Tibial nerve (tissue), 3 donors: Measurements from ENCODE around the gene GPC6.
"Not testable (repeated sequence)": the region's sequence is repeated elsewhere in the genome, so short reads cannot be mapped to it uniquely, and the experiment has no call there.

Experiments
- CTCF ChIP-seq, 5 experiments: fragments of 200-600 bp in 3 of 5; fragments of 450-650 bp in 2 of 5; sonication (generic) in 3 of 5; IDR thresholded peaks; one replicate each; pipeline ENCODE4 v1.5.1; 2016 to 2019; ENCODE audit warnings: antibody characterized with exemption in 5 of 5, mild to moderate bottlenecking in 3 of 5, moderate library complexity in 2 of 5
- POLR2A ChIP-seq, 2 donors: fragments of 450-650 bp; IDR thresholded peaks; one replicate each; pipeline ENCODE4 v1.6.1; 2017; ENCODE audit warnings: antibody characterized with exemption in 2 of 2, mild to moderate bottlenecking in 2 of 2, moderate library complexity in 2 of 2

DNA sequence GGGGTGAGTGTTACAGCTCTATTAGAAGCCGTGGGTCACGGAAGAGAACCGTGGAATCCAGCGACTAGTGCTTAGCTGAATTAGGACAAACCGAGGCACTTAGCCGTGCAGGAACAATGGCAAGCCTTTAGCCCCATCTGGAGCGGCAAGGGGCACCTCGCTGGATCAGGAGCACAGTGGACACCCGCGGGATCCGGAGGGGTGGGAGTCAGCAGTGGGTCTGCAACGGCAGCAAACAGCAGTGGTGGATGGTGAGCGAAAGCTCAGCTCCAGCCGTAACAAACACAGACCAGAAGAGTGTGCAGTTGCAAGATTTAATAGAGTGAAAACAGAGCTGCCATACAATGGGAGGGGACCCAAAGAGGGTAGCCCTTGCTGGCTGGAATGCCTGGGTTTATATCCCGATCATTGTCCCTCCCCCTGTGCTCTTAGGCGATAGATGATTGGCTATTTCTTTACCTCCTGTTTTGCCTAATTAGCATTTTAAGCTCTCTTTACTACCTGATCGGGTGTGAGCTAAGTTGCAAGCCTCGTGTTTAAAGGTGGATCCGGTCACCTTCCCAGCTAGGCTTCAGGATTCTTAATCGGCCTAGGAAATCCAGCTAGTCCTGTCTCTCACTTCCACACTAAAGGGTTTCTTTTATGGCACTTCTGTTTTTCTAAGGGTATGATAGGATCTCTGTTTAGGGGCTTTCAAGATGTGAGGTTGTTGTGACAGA is 1076.4 kb downstream of the GPC6 start:
- TF ChIP-seq POLR2A, CTCF (IDR thresholded peaks at IDR 0.05): not testable (repeated sequence)
